HL-60/S4 treated with phorbol 12-myristate 13-acetate at 8.2 ng/mL for 4 days and 3 days (cell line): ENCODE results near the gene TRAF3.
"Not testable (repeated sequence)": the region's sequence is repeated elsewhere in the genome, so short reads cannot be mapped to it uniquely, and the experiment has no call there.

Experiments used
- in situ Hi-C: fragments of 300-500 bp; cut with MboI; formaldehyde crosslinking; loops from 2 replicates; pipeline ENCODE4 v1.15.0; 2022; ENCODE audit warnings: low sequenced_read_pairs

TRAF3 gene

DNA sequence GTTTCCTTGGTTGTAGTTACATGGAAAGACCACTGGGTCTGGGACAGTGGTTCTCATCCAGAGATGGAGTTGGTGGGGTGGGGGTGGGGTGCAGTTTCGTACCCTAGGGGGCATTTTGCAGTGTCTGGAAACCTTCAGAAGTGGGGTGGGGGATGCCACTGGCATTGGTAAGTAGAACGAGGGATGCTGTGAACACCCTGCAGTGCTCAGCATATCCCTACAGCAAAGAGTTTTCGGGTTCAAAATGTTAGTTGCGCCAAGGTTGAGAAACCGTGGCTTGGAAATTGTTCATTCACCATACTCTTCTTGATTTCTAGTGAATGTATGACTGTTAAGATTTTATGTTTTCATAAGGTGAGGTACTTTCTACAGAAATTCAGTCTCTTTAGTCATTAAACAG is 28.7 kb downstream of the TRAF3 start:
- in situ Hi-C loops, result no loop called here

DNA sequence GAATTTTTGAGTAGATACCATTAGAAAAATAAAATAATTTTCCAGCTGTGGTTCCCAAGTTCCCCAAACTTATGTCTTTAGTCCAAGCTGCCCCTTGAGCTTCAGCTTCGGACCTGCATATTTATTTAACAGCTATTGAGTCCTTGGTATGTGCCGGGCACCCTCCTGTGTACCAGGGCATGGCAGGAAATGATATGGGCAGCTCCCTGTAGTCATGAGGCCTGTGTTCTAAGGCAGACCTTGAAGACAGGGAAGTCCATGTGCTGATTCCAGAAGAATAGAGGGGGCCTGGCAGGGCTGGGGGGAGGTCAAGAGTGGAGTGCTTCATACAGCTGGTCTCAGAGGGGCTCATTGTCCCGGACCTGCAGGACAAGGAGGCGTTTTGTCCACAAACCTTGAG is 29.2 kb downstream of the TRAF3 start:
- in situ Hi-C loops, result no loop called here

DNA sequence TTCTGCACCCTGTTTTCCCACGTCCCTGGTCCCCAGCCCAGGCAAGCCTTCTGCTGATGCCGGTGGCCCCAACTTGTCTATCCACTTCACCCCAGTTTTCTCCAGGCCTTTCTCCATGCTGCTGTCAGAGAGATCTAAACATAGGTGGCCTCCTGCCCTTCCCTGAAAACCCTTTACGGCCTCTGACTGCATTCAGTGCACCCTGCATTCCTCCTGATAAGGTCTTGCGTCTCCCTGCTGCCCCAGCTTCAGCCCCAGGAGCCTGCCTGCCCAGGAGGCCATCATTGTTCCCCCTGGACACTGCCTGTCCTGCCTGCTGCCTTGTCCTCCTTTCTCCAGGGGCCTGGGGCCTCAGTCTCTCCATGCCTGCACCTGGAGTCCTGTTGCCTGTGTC is 29.8 kb downstream of the TRAF3 start:
- in situ Hi-C loops, result no loop called here

DNA sequence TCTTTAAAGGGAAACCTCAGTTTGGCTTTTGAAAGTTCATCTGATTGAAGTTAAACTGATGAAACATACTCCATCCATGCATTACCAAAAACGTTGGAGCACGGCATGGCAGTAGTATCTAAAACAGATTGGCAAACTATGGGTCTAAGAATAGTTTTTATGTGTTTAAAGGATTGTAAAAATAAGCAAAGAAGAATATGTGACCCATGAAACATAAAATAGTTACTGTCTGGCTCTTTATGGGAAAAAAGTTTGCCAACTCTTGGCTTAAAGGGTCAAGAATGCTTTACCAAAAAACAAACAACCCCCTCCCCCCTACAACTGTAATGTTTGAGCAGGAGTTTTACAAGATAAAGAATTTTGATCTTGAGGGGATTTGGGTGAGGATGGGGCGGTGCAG is 32.6 kb downstream of the TRAF3 start:
- in situ Hi-C loops, result no loop called here

DNA sequence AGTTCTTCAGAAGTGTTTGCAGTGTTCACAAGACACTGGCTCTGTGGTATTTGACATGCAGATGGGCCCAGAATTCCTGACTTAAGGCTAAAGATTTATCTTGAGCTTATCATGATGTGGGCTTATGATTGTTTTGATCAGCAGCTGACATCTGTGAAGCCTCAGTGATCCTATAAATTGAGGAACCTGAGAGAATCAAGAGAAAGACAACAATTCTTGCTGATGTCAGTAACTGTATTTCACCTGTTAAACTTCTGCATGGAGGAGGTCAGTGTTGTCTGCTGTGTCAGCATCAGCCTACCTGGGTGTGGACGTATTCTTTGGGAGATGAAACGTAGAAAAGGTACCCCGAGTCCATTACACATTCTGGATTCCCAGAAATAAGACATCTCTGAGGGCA is 33.3 kb downstream of the TRAF3 start:
- in situ Hi-C loops, result no loop called here

DNA sequence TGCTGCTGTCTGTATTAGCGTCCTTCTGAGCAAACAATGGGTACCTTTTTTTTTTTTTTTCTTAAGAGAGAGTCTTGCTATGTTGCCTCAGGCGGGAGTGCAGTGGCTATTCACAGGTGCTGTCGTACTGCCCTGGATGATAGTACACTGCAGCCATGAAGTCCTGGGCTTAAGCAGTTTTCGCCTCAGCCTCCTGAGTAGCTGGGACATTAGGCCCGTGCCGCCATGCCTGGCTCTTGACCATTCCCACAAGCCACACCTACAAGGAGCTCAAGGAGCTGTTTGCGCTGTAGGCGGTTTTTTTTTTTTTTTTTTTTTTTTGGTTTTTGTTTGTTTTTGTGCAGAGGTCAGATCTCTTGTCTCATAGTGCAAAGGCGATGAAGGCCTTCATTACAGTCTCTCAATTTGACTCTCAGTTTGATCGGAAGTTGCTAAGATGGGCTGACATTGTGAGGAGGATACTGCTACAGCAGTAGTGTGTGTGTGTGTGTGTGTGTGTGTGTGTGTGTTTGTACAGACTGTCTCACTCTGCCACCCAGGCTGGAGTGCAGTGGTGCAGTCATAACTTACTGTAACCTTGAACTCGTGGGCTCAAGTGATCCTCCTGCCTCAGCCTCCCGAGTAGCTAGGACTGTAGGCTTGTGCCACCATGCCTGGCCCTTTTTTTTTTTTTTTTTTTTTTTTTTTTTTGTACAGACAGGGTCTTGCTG is 34.2 kb downstream of the TRAF3 start:
- in situ Hi-C loops, result no loop called here

DNA sequence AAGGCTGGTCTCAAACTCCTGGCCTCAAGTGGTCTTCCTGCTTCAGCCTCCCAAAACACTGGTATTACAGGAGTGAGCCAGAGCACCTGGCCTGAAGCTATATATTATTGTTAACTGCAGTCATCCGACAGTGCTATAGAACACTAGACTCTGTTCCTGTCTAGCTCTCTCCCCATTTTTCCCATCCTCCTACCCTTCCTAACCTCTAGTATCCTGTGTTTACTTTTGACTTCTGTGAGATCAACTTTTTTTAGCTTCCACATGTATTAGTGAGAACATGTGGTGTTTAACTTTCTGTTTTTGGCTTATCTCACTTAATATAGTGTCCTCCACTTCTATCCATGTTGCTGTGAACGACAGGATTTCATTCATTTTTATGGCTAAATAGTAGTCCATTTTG is 34.7 kb downstream of the TRAF3 start:
- in situ Hi-C loops, result no loop called here

DNA sequence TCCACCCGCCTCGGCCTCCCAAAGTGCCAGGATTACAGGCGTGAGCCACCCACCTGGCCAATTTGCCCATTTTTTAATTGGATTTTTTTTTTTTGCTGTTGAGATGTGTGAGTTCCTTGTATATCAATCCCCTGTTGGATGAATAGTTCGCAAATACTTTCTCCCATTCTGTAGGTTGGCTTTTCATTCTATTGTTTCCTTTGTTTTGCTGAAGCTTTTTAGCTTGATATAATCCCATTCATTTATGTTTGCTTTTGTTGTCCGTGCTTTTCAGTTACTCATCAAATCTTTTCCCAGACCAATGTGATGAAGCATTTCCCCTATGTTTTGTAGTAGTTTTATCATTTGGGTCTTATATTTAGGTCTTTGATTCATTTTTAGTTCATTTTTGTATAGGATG is 36.4 kb downstream of the TRAF3 start:
- in situ Hi-C loops, result no loop called here

DNA sequence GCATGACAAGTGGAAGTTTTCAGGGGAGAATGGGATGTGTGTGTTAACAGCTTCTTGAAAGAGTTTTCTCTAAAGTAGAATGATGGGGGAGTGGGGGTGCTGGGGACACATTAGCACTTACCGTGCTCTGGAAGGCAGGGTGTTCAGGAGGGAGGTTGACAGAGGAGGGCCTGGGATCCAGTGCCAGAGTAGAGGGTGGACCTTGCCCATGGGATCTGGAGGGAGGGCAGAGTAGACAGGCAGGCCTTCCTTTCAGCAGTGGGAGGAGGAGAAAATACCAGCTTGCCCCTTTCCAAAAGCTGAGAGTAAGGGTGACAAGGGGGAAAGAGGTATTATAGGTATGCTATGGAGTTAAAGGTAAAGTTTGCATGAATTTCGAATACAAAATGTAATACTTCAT is 40.1 kb downstream of the TRAF3 start:
- in situ Hi-C loops, result no loop called here

DNA sequence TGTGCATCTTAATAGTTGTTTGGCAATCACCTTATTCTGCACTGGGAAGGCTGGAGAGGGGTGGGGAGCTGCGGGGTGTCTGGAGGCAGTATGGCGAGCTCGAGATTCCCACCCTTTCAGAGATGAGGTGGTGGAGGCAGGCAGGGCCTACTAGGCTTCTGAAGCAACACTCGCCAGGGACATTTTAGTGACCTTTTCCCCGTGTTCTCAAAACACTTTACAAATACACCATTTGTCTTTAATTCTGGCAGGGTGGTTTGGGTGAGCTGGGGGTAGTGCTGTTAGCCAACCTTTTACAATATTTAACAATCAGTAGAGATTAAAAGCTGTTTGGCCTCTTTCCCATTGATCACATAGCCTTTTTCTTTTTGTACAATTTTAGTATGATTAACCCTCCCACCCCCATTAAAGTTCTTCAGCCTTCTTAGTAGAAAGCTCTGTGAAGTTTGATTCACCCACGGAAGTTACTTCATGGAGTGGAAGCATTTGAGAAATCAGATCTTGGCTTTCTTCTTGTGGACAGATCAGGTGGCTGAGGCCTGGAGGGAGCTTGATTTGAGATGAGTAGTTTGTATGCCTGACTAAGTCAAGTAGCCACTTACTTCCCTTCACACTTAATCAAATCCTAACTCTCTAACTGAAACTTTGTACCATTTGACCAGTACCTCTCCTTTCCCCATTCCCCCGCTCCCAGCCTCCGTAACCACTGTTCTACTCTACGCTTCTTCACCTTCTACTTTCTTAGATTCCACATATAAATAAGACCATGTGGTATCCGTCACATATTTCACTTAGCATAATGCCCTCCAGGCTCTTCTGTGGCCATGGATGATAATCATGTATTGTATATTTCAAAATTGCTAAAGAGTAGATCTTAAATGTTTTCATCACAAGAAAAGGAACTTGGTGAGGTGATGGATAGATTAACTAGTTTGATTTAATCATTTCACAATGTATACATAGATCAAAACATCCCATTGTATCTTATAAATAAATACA is 41.0 kb downstream of the TRAF3 start:
- in situ Hi-C loops, result no loop called here

DNA sequence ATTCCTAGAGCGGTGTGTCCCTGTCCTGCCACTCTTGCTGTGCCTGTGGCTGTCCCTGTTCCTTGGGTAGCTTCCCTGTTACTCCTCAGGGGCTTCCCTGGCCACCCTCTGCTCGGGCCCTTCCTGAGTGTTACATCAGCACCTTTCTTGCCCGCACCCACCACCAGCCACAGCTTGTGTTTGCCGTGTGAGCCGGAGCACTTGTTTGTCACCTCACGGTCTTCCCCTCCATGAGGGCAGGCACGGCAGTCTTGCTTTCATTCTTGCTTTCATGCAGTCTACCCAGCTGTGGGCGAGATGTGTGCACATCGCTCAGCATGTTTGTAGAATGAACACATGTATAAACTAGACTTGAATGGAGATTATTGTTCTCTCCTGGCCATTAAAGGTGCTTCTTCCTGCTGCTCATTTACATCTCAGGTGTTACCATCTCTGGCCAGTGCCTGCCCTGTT is 42.0 kb downstream of the TRAF3 start:
- in situ Hi-C loops, result no loop called here

DNA sequence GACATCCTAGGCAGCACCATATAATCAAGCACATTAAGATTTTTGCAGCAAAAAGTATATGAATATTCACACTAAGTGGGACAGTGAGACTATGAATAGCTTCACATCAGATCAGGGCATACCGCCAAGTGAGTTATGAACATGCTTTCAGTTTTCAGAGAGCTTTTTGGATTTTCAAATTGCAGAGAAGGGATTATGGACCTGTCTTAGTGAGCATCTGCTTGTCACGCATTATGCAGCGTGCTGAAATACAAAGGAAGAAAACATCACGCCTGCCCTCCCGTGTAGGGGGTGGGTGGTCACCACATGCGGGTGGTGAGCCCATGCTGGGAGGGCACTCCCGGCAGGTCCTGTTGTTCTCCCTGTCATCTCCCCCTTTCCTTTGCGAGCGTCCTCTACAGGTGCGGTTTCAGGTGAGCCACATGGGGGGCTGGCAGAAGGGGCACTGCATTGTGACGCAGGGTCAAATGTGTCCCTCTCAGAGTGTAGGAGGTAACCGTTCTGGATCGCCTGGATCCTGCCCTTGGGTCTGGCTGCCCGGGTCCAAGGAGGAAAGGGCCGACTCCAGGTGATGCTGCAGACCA is 42.6 kb downstream of the TRAF3 start:
- in situ Hi-C loops, result no loop called here

DNA sequence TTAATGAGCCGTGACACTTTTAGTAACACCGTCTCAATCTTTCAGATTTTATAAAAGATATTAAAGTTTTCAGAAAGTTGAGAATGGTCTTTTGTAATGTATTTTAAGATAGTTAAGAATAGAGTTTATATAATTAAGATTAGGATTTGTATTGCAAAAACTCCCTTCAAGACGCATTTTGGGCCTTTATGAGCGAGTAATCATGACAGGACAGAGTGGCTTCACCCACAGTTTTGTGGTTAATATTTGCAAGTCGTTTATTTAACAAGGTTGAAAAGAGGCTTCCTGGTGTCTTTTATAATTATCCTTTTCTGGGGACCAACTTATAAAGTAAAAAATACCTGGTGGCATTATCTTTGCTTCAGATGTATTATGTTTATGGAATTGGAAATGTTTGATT is 44.0 kb downstream of the TRAF3 start:
- in situ Hi-C loops, result no loop called here

DNA sequence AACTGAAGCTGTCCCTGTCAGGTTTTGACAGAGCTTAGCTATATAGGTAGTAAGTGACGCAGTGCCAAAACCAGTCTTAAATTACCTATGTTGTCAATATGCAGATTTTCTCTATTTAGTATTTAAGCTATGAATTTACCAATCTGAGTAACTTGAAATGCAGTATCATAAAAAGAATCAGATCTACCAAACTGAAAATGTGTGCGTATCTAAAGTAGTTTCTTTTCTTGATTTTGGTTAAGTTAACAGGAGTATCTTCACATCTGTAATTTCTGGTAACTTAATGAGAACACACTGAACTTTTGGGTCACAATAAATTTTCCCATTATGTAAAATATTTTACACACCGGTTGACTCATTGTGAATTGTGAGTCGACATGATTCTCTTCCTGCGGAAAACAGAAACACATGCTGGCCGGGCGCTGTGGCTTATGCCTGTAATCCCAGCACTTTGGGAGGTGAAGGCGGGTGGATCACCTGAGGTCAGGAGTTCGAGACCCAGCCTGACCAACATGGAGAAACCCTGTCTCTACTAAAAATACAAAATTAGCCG is 45.1 kb downstream of the TRAF3 start:
- in situ Hi-C loops, result no loop called here

DNA sequence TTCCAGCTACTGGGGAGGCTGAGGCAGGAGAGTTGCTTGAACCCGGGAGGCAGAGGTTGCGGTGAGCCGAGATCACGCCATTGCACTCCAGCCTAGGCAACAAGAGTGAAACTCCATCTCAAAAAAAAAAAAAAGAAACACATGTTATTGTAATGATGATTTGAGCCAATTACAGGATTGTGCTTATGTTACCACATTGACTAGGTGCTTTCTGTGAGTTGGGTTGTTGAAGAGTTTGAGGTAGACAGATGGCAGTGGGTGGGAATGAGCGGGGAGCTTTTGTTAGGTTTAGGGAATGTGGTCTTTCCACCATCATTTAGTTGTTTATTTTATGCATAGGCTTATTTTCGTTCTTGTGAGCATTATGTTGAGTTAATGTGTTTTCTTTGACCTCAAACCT is 45.6 kb downstream of the TRAF3 start:
- in situ Hi-C loops, result not testable (repeated sequence)

DNA sequence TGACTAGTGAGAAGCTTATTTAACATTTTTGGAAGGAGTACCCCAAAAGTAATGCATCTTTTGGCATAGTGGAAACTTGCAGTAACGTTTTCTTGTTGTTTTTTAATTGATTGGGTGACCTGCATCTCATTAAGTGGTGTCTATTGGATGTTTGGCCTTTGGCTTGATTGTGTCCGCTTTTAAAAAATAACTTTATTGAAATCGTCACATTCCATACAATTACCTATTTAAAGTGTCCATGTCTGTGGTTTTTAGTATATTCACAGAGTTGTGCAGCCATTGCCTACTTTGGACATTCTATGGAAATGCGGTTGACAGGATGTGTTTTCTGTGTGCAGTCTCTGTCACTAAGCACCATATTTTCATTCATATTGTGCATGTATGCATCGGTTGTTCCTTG is 46.3 kb downstream of the TRAF3 start:
- in situ Hi-C loops, result no loop called here

DNA sequence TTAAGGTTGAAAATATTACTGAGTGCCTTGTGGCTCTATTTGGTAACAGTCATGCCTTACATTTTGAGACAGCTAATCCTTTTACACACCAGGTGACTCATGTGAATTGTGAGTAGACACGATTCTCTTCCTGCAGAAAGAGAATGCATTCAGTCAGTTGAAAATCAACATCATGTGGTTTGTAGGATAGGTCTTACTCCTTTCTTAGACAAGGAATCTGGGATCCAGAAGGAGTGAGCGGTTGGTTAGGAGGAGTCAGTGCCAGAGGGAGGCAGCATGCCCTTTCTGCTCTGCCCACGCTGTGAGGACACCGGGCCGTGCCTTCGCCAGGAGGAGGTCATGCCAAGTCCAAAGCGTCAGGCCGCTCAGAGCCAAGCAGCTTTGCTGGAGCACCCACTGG is 47.6 kb downstream of the TRAF3 start:
- in situ Hi-C loops, result no loop called here

DNA sequence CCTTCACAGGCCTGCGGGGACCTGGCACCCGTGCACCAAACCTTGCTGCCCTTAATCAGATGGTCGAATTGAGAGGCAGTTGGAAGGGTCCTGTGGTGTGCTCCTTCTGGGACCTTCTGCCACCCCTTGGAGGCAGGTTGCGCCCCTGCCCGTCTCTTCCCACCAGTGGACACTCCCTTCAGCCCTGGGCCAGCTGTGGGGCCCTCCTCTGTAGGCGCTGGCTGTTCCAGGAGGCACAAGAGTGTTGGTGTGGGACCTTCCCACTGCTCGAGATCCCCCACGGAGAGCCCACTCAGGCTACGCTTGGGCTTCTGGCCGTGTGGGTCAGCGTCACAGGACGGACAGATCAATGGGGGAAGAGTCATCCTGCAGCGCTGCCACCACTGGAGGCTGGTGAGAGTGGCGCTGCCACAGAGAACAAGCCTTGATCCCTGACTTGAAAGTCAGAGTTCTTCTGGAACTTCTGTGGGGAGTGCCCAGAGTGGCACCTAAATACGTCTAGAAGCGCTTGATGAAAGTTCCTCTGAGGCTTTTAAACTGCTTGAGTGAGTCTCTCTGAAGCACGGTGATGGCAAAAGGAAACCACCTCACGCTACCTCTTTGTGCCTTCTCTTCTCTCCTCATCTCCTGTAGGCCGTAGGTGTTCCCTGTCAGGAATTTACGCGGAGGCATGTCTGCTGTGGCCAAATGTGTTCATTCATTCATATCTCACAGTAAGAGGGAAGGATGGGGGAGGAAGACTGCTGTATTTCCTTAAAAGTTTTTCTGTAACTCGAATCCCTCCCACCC is 48.3 kb downstream of the TRAF3 start:
- in situ Hi-C loops, result no loop called here

DNA sequence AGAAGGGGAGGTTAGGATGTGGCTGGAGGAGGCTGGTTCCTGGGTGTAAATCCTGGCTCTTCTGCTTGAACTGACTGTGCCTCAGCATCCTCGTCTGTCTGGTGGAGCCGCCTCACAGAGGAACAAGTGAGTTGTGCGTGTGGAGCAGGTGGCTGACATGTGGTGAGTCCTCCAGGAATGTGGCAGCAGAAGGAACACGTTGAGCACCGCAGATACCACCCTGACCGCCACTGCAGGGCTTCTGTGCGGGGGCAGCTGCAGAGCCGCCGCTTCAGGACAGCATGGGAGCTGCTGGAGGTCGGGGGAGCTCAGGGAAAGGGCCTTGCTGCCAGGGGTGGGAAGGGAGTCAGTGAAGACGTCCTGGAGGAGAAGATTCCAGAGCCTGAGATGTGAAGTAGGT is 48.9 kb downstream of the TRAF3 start:
- in situ Hi-C loops, result no loop called here

DNA sequence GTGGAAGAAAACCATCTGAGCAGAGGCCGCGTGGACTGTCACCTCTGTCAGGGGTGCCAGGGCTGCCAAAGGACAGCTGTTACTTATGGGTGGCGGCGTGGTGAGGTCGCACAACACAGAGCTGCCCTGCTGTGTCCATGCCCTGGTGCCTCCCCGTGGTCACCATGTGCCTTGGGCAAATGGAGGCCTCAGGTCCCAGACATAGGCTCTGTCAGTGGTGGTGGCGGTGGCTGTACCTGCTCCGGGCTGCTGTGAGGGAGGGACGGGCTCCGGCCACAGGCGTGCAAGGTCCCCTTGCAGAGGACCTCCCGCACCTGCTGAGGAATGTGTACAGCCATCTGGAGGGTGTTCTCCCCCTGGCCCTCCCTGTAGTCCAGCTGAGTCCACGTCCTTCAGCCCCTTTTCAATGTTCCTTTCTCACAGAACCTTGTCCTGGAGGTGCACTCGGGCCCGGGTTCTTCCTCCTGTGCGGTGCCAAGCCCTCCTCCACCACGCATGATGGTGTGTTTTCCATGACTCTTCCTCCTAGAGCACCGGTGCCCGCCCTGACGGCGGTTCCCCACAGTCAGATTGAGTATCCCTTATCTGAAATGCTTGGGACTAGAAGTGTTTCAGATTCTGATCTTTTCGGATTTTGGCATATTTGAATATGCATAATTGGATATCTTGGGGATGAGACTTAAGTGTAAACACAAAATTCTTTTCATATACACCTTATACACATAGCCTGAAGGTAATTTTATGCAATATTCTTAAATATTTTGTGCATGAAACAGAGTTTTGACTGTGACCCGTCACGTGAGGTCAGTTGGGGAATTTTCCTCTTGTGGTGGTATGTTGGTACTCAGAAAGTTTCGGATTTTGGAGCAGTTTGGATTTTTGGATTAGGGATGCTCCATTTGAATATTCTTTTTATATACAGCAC is 49.8 kb downstream of the TRAF3 start:
- in situ Hi-C loops, result no loop called here
